Head of caudate nucleus (tissue), 42 donors: ENCODE measurements around the gene EIF4E1B.

ENCODE experiments used
- DNase-seq, 42 donors: peaks; one replicate each; pipeline versions ENCODE4 v3.0.0 to v3.0.0-alpha.2; 2020 to 2021; ENCODE audit warnings: mixed read lengths in 7 of 42
- intact Hi-C: fragments of 100-400 bp; cut with DNase I; formaldehyde crosslinking; loops from one replicate; pipeline ENCODE4 v1.15.0; 2022

EIF4E1B gene

GRCh38 chr5:176601901-176602482 is 28.5 kb upstream of the EIF4E1B start:
- intact Hi-C loops: no loop called here
- DNase-seq: no peak

DNA sequence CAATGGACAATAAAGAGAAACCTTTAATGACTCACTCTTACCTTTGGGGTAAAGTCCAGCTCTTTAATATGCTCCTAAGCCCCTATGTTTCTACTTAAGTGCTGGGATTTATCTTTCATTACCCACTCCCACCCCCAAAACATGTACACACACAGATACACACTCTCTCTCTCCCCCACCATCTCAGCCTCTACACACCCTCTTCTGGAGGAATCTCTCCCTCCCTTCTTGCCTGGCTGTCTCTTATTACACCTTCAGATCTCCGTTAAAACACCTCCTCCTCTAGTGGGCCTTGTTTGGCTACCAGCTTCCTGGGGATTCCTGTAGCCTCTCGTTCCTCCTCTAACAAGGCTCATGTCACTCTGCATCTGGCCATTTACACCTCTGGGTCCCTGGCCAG is 27.4 kb upstream of the EIF4E1B start:
- no peak for DNase-seq
- intact Hi-C loops: no loop called here

- no peak for DNase-seq
- intact Hi-C loops: no loop called here
These were observed 24.4 kb upstream of the EIF4E1B start for GRCh38 chr5:176606032-176606431.

DNA sequence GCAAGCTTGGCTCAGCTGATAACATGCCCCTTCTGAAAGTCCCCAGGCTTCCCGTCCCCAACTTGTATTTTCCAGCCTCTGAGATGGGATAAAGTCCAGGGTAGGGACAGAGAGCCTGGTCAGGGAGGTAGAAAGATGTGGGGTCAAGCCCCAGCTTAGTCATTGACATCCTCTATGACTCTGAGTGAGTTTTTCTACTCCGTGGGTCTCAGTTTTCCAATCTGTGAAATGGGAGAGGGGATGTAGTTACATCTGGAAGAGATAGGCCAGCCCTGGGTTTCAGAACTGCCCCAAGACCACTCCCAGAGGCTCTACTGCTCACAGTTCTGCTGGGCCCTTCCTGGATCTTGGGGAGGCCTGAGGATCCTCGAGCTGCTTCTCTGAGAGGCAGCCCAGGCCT is 23.6 kb upstream of the EIF4E1B start:
- intact Hi-C loops: no loop called here
- DNase-seq: no peak

DNA sequence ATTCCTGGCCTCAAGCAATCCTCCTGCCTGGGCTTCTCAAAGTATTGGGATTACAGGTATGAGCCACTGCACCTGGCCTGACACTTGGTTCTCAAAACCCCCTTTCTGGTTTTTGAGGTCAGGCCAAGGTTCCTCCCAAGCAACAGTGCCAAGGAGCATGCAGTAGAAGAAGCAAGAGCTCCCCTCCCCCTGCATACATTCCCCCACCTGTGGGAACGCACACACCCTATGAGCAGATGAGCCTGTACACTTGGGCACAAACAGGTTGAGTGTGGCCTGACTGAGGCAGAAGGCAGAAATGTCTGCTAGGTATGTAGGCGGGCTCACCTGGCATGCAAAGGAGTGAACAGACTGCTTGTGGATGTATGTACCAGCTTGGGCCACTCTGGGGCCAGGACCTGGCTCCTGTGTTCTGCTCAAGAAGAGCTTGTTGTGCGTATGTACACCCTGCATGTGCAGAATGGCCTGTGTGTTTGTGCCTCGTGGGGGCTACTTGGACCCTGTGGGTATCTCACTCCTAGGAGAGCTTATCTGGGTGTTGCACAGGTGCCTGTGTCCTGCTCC is 22.3 kb upstream of the EIF4E1B start:
- DNase-seq: no peak
- intact Hi-C loops: no loop called here

DNA sequence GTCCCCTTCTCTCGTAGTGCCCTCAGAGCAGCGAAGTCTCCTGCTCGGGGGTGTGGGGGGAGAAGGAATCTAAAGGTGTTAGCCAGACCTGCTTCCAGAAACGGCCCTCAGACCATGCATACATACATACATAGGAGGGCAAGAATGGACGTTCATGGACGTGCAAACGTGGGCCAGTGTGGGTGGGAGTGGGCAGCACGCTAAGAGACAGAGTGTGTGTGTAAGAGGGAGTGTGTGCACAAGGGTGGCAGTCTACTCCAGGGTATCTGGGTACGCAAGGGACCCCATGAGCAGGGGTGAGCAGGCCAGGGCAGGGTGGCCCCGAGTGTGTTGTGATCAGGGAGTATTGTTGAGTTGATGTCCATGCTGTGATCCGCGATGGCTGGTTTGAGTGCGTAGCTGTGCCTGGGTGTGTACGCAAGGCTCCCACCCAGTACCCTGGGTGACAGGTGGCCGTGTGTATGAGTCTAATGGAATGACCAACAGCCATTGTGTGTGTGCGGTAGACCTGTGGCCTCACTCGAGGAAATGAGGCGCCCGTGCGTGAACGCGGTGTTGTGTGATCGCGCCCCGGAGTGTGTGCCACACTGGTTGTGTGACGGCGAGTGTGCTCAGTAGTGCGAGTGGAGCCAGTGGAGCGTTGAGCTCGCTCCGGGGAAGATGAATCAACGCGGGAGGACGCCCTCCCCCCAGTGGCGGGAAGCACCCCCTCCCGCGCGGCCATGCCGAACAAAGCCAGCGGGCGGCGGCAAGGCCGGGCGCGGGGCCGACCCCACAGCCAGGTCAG is 21.3 kb upstream of the EIF4E1B start:
- peak in 20 of 42 donors; percentile 14 to 65 (median 40) for DNase-seq
- intact Hi-C loops: no loop called here

GRCh38 chr5:176609724-176610434 is 20.6 kb upstream of the EIF4E1B start, which contains the start of gene GPRIN1:
GPRIN1 (minus strand) TSS chr5:176610156; CDS start chr5:176599834, 10,322 bp downstream.
- intact Hi-C loops: no loop called here
- peak in 36 of 42 donors; percentile 28 to 86 (median 62) for DNase-seq

DNA sequence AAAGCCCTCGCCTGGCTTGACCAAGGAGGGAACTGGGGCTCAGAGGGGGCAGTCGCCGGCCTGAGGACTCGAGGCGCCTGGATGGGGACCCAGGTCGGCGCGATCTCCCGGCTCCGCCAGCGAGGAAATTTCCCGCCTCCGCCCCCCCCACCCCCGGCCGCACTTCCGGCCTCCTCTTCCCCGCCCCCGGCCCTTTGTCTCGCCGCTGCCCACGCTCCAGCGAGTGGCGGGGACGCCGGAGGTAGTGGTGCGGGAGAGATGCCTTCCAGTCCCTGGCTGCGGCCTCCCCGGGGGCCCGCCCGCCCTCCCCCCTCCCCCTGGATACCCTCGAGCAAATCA is 20.1 kb upstream of the EIF4E1B start:
- intact Hi-C loops: no loop called here

DNA sequence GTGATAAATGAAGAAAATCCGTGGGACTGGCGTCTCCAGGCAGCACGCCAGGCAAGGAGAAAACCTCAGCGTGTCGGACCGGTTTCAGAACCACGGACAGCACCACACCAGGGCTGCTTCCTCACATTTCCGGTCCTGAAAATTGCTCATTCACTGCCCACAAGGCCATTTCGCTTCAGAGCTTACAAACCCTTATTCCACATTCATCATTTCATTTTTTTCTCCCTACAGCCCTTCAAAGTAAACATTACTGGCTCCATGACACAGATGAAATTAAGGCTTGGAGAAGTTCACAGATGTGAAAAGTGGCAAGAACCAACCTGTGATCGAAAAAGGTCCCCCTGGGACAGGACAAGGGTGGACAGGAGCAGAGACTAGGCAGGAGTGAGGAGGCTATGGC is 19.0 kb upstream of the EIF4E1B start:
- intact Hi-C loops: no loop called here
- peak in 37 of 42 donors; percentile 23 to 84 (median 54) for DNase-seq

More for the DNA sequence above, 20.1 kb upstream of the EIF4E1B start:
- DNase-seq: no peak

DNA sequence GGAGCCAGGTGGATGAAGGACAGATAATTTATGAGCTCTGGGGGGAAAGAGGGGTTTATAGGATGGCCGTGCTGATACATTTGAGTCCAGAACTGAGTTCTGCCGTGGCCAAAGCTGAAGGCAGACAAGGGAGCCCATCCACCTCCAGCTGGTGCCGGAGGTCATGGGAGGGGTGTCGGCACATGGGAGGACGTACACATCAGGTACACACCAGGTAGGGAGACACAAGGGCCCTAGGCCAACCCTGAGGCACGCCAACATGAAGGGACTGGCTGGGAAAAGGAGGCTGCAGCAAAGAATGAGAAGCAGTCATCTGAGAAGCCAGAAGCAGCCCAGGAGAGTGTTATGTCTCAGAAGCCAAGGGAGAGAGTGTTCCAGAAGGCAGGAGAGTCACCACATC is 18.5 kb upstream of the EIF4E1B start:
- DNase-seq: no peak

GRCh38 chr5:176612855-176613254 is 17.6 kb upstream of the EIF4E1B start:
- intact Hi-C loops: no loop called here
- no peak for DNase-seq

More for the DNA sequence above, 18.5 kb upstream of the EIF4E1B start:
- intact Hi-C loops: no loop called here

- intact Hi-C loops: no loop called here
- DNase-seq: peak in 1 of 42 donors; percentile 30
These were observed 15.5 kb upstream of the EIF4E1B start for GRCh38 chr5:176614805-176615478.

- intact Hi-C loops: no loop called here
These were observed 14.0 kb upstream of the EIF4E1B start for GRCh38 chr5:176616511-176616910.

DNA sequence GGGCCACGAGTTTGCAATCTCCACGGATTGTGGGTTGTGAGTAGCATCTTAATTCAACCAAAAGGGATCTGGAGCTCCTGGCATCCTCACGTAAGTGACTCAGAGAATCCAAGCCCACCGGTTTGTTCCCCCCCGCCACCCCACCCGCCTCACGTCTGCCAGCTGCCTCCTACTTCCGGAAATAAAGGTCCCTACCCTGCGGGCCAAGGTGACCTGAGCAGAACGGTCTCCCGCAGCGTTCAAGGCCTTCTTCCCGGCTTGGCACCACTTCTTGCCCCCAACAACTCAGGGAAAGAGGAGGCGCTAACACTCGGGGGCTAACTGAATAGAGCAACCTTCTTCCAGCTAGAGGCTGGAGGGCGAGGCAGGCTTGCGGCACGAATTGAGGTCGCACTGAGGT is 11.7 kb upstream of the EIF4E1B start:
- intact Hi-C loops: no loop called here
- no peak for DNase-seq

More at GRCh38 chr5:176616511-176616910, 14.0 kb upstream of the EIF4E1B start:
- DNase-seq: no peak

- intact Hi-C loops: no loop called here
- DNase-seq: peak; percentile 70 to 97 (median 89)
These were observed 11.3 kb upstream of the EIF4E1B start for GRCh38 chr5:176619203-176619568.

DNA sequence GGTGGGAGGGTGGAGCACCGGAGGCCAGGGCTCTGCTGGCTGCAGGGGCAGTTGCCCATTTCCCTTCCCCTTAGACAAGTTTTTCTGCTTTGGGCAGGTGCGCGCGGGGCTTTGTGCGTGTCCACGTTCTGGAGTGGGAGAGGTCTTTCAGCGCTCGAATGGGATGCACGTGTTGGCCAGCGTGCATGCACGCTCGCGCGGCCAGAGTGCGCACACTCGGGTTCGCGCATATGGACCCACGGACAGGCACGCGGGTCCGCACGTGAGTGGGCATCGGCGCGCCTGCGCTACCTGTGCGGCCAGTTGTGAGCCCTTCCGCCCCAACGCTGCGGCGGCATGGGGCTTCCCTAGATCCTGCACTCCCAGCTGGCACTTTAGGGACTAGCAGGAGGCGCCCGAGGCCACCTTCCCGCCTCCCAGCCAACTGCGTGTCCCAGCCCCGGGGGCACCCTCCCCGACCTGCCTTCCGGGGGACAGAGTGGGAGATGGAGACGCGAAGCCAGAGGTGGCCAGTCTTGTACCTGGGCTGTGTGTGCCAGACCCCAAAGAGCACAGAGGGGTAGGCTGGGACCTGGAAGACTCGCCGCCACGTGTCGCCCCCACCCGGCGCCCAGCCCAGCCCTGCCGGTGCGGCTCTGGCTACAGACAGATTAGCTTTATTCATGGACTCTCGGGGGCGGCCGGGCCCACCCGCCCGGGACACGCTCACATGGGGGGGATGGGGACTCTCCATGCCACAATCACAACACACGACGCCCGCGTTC is 10.7 kb upstream of the EIF4E1B start:
- DNase-seq: no peak
- intact Hi-C loops: no loop called here

DNA sequence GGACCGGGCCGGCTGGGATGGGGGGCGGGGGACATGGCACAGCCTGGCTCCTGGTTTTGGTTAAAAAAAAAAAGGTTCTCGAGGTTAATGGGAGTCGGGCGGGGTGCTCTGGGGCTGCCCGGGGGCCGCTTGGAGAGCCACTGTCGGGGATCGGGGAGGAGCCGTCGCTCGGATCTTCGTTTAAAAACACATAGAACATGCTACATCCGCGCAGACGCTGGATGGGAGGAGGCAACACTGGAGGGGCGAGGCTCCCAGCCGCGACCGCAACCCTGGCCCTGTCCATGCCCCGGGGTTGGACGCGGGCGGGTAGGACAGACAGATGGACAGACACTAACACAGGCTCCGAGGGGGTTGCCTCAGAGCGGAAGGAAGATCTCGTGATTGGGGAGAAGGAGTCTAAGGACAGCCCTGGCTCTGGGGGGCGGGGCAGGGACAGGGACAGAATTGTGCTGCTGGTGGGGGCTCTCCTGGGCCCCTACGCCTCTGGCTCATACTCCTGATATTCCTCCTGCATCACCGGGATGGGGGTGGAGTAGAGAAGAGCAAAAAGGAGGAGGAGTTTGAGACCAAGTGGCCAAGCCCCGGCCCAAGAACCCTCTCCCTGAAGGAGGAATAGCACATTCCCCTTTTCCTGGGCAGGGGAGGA is 10.0 kb upstream of the EIF4E1B start:
- DNase-seq: no peak

DNA sequence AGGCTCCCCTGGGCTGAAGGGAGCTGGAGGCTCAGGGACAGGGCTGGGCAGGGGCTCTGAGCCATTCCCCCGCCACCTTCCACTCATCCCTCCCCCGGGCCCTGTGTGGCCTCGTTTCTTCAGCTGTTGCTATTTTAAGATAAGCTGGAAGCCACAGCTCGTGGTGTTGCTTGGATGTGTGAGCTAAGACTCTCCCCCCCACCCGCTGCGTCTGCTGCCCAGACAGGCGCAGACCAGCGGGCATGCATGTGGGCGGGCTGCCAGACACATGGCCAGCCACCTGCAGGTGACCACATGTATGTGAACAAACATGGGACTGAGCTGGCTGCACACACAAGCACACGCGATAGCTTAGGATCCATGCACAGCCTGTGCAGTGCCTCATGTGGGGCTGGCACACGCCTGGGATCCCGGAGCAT is 8.8 kb upstream of the EIF4E1B start:
- peak in 33 of 42 donors; percentile 21 to 77 (median 53) for DNase-seq
- intact Hi-C loops: no loop called here

More for the DNA sequence above, 10.0 kb upstream of the EIF4E1B start:
- intact Hi-C loops: no loop called here
